ENCODE measurements around the gene NPAS2.

NPAS2 gene

DNA sequence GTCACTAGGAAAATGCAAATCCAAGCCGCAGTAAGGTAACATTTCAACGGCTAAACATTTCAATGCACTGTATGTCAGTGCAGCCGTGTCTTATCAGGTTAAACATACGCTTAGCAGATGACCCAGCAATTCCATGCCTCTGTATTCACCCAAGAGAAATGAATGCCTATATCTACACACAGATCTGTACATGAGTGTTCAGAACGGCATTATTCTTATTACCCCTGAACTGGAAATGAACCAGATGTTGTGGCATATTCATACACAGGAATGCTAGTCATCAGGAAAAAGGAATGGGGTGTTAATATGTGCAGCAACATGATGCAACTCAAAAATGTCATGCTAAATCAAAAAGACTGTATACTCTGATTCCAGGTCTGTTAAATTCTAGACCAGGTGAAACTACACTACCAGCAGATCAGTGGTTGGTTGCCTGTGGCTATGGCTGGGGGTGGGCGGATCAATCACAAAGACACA is 101.8 kb downstream of the NPAS2 start:
- DNase-seq: no peak

GRCh38 chr2:100923461-100924060 is 103.6 kb downstream of the NPAS2 start:
- DNase-seq: no peak

- DNase-seq: no peak
Observed at GRCh38 chr2:100924122-100924519, 104.2 kb downstream of the NPAS2 start.

DNA sequence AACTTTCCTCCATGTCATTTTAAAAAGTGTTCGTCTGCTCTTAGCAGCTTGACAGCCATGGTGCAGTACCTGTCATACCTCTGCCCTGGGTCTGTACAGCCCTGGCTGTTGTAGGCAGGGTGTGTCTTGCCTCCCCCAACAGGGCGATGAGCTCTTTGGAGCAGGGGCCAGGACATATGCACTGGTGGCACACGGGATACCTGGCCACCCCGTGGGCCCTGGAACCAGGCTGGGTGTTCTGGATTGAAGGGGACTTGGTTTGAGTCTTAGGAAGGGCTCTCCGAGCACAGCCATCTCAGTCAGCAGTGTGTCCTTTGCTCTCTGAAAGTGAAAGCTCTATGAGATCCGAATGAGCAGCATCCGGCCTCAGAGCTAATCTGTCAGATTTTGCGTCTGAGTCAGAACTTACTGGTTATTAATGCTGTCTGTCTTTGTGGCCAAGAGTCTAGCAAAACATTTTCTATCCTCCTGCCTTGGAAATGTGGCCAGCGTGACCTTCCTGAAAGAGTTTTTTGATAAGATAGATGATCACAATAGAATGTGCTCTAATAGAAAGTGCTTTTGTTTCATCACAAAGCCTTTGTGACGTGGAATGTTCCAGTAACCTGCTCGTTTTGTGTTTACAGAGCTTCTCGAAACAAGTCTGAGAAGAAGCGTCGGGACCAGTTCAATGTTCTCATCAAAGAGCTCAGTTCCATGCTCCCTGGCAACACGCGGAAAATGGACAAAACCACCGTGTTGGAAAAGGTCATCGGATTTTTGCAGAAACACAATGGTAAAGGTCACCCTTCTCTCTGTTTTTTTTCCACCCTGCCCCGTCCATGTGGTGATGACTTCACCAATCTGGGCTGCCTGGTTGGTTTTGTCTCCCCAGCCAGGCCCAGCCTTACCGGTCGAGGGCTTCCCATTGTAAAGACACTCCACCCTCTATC is 104.8 kb downstream of the NPAS2 start:
- DNase-seq: peak; percentile 9

- no peak for DNase-seq
Observed at GRCh38 chr2:100928235-100928634, 108.3 kb downstream of the NPAS2 start.

- no peak for DNase-seq
Observed at GRCh38 chr2:100929147-100929546, 109.2 kb downstream of the NPAS2 start.

- no peak for DNase-seq
Observed at GRCh38 chr2:100934504-100935371, 114.8 kb downstream of the NPAS2 start.

- no peak for DNase-seq
Observed at GRCh38 chr2:100935372-100935752, 115.4 kb downstream of the NPAS2 start.

DNA sequence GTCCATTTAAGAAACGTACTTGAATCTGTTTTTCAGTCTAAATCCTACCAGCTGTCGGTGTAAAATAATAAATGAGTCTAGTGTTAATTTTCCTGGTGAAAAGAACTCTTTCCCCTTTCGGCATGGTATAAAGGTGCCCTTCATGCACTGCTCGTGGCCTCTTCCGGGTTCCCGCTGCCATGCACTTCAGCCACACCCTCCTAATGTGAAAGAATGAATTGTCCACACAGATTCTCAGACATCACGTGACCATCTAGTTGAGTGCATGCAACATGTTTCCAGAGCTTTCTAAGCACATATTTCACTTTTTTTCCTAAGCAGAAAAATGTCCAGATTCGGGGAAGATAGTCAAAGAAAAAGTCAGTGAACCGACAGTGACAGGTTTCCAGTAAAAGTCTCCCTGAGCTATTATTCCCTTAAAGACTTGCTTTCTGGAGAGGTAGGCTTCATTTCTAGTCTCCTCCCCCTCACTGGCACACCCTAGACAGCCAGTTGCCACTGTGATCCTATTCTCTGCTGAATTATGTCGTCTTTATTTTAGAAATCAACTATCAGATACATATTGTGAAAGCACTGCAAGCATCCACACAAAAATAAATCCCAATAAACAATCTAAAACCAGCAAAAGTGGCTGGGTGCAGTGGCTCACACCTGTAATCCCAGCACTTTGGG is 116.3 kb downstream of the NPAS2 start:
- DNase-seq: no peak

DNA sequence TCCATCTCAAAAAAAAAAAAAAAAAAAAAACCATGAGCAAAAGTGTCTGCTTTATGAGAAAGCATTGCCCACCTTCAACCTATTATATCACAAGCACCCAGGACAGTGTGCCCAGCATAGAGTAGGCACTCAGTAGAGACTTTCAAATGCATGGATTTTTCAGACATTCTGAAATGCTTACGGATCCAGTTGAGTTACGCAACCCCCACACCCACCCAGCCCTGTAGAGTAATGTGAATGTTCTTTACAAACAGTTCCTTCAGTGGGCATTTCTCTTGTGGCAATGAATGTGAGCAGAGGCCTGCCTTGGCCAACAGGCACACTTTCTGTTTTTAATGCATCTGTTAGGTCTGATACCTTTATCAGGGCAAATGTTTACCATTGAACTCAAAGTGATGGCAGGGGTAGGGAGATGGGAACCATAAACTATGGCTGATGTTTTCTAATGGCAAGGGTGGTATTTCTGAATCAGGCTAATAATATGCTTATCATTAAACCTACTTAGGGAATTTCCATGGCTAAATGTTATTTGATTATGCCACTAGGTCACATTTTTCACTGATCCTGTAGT is 117.1 kb downstream of the NPAS2 start:
- DNase-seq: no peak

- DNase-seq: no peak
Observed at GRCh38 chr2:100938031-100939026, 118.4 kb downstream of the NPAS2 start.

DNA sequence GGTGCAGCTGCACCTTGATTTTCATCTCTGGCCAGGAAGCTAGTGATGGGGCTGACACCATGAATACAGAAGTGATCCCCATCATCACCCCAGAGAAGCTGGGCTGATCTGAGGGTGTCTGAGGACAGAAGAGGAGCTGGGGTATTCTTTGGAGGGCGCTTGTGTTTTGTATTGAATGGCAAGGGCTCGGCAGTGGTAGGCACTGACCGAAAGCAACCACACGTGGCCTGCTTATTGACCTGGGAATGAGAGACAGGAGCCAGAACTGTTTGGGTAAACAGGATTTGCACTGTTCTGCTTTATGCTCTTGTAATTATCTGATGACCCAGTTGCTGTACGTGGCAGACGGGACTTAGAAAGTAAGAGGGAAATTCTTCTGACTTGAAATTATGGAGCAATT is 119.5 kb downstream of the NPAS2 start:
- DNase-seq: no peak

- DNase-seq: no peak
Observed at GRCh38 chr2:100940240-100940639, 120.3 kb downstream of the NPAS2 start.

DNA sequence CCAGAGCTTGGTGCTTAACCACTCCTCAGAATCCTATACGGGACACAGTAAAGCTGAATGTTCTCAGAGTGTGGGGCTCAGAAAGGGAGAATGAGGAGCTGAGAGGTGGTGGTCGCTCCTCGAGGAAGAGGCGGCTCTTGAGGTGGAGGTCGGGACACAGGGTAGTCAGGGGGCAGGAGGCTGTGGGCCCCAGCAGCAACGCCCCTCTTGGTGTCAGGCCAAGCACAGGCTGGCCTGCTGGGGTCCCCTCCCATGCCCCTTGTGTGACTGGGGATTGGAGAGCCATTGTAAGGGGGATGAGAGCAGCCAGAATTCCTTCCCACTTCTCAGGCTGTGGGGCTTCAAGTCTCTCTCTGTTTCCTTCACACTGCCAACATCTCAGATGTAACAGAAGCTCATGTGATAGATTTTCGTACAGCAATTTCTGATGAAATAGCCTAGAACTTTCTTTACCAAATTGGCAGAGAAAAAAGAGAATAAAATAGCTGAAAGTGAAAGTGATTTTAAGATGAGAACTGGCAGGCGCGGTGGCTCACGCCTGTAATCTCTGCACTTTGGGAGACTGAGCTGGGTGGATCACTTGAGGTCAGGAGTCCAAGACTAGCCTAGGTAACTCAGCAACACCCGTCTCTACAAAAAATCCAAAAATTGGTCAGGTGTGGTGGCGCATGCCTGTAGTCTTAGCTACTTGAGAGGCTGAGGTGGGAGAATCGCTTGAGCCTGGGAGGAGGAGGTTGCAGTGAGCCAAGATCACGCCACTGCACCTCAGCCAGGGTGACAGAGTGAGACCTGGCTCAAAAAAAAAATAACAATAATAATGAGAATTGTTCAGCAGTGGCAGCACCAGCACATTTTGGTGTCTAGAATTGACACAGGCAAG is 121.1 kb downstream of the NPAS2 start:
- DNase-seq: no peak

DNA sequence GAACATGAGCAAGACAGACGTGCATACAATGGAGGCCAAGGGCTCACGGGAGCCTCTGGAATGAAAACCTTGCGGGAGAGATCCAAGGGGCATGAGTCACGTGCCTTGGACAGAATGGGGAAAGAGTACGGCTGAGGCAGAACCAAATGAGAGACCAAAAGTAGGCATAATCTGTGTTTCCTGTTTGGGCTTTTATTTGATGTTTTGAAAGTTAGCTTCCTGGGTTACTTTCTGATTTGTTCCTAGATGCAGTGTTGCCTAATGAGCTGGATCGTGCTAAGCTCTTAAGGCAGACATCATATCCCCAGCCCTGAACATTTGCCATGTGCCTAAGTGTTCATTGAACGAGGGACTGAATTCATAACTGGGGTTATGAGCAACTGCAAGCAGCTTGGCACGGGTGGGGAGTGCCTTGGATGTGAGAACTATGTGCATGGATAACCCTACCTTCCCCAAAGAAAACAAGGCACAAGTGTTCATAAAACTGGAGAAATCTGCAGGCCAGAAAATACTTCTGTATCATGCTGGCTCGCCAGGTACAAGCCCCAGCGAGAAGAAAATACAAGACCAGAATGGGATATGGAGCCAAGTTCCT is 121.8 kb downstream of the NPAS2 start:
- DNase-seq: no peak

- DNase-seq: no peak
Observed at GRCh38 chr2:100944617-100945432, 124.9 kb downstream of the NPAS2 start.

- no peak for DNase-seq
Observed at GRCh38 chr2:100945433-100945740, 125.4 kb downstream of the NPAS2 start.

DNA sequence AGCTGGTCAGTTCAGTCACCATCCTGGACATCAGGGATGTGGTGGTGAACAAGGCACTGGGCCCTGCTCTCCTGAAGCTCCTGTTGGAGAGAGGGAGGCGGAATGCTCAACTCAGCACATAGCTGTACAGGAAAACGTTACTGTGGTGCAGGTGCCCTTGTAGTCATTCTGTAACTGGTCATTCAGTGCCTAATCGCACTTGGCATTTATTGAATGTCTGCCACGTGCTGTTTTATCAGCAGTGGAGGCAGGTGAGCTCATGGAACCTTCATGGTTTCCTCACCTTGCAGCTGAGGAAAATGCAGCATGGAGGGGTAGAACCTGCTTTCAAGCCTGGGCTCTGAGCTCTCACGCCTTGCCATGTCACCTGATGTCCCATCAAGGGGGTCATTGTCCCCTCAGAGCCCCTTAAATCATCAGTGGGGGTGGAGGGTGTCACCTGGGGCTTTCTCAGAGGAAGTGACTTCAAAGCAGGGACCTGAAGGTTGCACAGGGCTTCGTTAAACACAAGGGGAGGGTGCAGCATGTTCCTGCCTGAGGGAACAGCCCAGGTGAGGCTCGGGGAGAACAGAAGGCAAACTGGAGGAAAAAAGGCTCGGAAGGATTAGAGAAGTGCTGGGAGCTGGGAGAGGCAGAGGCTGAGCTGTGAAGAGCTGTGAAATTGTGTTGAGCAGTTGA is 126.1 kb downstream of the NPAS2 start:
- no peak for DNase-seq
